Measurements from ENCODE around the gene SELL. TPM values are rescaled to one million over a fixed set of nuclear protein-coding genes. Genes with fewer than 3 reads are reported as not detected.

SELL gene
- polyA plus RNA-seq, 1 of the 3 experiments (the other 2 are of a cell fraction) = 0.58 TPM

GRCh38 chr1:169741666-169742394 is 30.4 kb upstream of the SELL start (continued):
- TF ChIP-seq, protein P1, sequence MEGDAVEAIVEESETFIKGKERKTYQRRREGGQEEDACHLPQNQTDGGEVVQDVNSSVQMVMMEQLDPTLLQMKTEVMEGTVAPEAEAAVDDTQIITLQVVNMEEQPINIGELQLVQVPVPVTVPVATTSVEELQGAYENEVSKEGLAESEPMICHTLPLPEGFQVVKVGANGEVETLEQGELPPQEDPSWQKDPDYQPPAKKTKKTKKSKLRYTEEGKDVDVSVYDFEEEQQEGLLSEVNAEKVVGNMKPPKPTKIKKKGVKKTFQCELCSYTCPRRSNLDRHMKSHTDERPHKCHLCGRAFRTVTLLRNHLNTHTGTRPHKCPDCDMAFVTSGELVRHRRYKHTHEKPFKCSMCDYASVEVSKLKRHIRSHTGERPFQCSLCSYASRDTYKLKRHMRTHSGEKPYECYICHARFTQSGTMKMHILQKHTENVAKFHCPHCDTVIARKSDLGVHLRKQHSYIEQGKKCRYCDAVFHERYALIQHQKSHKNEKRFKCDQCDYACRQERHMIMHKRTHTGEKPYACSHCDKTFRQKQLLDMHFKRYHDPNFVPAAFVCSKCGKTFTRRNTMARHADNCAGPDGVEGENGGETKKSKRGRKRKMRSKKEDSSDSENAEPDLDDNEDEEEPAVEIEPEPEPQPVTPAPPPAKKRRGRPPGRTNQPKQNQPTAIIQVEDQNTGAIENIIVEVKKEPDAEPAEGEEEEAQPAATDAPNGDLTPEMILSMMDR (IDR thresholded peaks at IDR 0.05) = no peak
- peak; percentile 58; the same call in 1 of the 2 replicates for TF ChIP-seq POLR2AphosphoS5 (IDR thresholded peaks at IDR 0.05; ENCODE audit: low read depth, low read length)
- no peak; the same call in 1 of the 2 replicates for TF ChIP-seq MAX (IDR thresholded peaks at IDR 0.05; ENCODE audit: low read depth)
- peak; percentile 31; the same call in 1 of the 2 replicates for TF ChIP-seq TAF1 (IDR thresholded peaks at IDR 0.05; ENCODE audit: borderline replicate concordance, low read depth, low read length)
- TF ChIP-seq MEF2A (IDR thresholded peaks at IDR 0.05; ENCODE audit: borderline replicate concordance, low read depth) = no peak
- TF ChIP-seq YY1 (IDR thresholded peaks at IDR 0.05; ENCODE audit: low read depth) = no peak
- no peak for TF ChIP-seq IRF3 (IDR thresholded peaks at IDR 0.05; ENCODE audit: low read depth, low read length)
- no peak for TF ChIP-seq MXI1 (IDR thresholded peaks at IDR 0.05; ENCODE audit: low read depth, low read length)
- 0 out of 2 replicates have a peak, but pooled peaks have one; percentile 25 for TF ChIP-seq GABPA (IDR thresholded peaks at IDR 0.05; ENCODE audit: low read depth)
- peak; percentile 25; the same call in 1 of the 2 replicates for TF ChIP-seq NFIC (IDR thresholded peaks at IDR 0.05; ENCODE audit: borderline replicate concordance)
- TF ChIP-seq EP300 (IDR thresholded peaks at IDR 0.05; ENCODE audit: borderline replicate concordance in 1 of 2, low read depth in 1 of 2, low read length in 1 of 2) = peak in 1 of 2 experiments; percentile 84; a peak in 2 of 4 replicates
- peak; percentile 28; the same call in 1 of the 2 replicates for TF ChIP-seq FOSL2 (IDR thresholded peaks at IDR 0.05; ENCODE audit: borderline replicate concordance, low read depth)
- TF ChIP-seq SIN3A (IDR thresholded peaks at IDR 0.05; ENCODE audit: borderline replicate concordance, low read depth, low read length) = no peak
- TF ChIP-seq, protein P2, sequence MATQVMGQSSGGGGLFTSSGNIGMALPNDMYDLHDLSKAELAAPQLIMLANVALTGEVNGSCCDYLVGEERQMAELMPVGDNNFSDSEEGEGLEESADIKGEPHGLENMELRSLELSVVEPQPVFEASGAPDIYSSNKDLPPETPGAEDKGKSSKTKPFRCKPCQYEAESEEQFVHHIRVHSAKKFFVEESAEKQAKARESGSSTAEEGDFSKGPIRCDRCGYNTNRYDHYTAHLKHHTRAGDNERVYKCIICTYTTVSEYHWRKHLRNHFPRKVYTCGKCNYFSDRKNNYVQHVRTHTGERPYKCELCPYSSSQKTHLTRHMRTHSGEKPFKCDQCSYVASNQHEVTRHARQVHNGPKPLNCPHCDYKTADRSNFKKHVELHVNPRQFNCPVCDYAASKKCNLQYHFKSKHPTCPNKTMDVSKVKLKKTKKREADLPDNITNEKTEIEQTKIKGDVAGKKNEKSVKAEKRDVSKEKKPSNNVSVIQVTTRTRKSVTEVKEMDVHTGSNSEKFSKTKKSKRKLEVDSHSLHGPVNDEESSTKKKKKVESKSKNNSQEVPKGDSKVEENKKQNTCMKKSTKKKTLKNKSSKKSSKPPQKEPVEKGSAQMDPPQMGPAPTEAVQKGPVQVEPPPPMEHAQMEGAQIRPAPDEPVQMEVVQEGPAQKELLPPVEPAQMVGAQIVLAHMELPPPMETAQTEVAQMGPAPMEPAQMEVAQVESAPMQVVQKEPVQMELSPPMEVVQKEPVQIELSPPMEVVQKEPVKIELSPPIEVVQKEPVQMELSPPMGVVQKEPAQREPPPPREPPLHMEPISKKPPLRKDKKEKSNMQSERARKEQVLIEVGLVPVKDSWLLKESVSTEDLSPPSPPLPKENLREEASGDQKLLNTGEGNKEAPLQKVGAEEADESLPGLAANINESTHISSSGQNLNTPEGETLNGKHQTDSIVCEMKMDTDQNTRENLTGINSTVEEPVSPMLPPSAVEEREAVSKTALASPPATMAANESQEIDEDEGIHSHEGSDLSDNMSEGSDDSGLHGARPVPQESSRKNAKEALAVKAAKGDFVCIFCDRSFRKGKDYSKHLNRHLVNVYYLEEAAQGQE (IDR thresholded peaks at IDR 0.05; ENCODE audit: low read depth, low read length) = no peak
- TF ChIP-seq JUND (IDR thresholded peaks at IDR 0.05) = peak; percentile 55
- peak; percentile 93 for TF ChIP-seq TEAD4 (IDR thresholded peaks at IDR 0.05; ENCODE audit: borderline replicate concordance, insufficient read depth)
- TF ChIP-seq, protein P3, sequence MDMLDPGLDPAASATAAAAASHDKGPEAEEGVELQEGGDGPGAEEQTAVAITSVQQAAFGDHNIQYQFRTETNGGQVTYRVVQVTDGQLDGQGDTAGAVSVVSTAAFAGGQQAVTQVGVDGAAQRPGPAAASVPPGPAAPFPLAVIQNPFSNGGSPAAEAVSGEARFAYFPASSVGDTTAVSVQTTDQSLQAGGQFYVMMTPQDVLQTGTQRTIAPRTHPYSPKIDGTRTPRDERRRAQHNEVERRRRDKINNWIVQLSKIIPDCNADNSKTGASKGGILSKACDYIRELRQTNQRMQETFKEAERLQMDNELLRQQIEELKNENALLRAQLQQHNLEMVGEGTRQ (IDR thresholded peaks at IDR 0.05; ENCODE audit: borderline replicate concordance, low read depth, low read length) = no peak
- TF ChIP-seq EZH2phosphoT487 (IDR thresholded peaks at IDR 0.05; ENCODE audit: borderline replicate concordance, low read depth) = no peak
- no peak for TF ChIP-seq GATA2 (CRISPR knock-in tag; IDR thresholded peaks at IDR 0.05)
- no peak for TF ChIP-seq SMC3 (IDR thresholded peaks at IDR 0.05; ENCODE audit: low read depth, low read length)
- no peak for TF ChIP-seq RAD21 (IDR thresholded peaks at IDR 0.05; ENCODE audit: low read length)
